PFSK-1 (cell line): ENCODE data around the gene LTO1.

Source experiments
- POLR2AphosphoS5 ChIP-seq: IDR thresholded peaks from 2 replicates; pipeline ENCODE4 v1.6.1; 2012; ENCODE audit warnings: low read depth, mild to moderate bottlenecking, control low read depth, low read length, moderate library complexity
- TAF1 ChIP-seq: IDR thresholded peaks from 2 replicates; pipeline ENCODE4 v1.6.1; 2012; ENCODE audit warnings: low read length, control low read depth, borderline replicate concordance; ENCODE audit not compliant: insufficient read depth
- TF ChIP-seq, protein P1 (sequence below), 2 experiments: IDR thresholded peaks; 2 replicates each; pipeline versions ENCODE4 v1.6.1 to v1.8.0; 2011 to 2012; ENCODE audit warnings: low read depth in 2 of 2, low read length in 2 of 2, control low read depth in 1 of 2, inconsistent platforms in 1 of 2, mild to moderate bottlenecking in 1 of 2, moderate library complexity in 1 of 2; ENCODE audit not compliant: insufficient read depth in 1 of 2

- TF ChIP-seq POLR2AphosphoS5, result no peak
- TF ChIP-seq, protein P1, sequence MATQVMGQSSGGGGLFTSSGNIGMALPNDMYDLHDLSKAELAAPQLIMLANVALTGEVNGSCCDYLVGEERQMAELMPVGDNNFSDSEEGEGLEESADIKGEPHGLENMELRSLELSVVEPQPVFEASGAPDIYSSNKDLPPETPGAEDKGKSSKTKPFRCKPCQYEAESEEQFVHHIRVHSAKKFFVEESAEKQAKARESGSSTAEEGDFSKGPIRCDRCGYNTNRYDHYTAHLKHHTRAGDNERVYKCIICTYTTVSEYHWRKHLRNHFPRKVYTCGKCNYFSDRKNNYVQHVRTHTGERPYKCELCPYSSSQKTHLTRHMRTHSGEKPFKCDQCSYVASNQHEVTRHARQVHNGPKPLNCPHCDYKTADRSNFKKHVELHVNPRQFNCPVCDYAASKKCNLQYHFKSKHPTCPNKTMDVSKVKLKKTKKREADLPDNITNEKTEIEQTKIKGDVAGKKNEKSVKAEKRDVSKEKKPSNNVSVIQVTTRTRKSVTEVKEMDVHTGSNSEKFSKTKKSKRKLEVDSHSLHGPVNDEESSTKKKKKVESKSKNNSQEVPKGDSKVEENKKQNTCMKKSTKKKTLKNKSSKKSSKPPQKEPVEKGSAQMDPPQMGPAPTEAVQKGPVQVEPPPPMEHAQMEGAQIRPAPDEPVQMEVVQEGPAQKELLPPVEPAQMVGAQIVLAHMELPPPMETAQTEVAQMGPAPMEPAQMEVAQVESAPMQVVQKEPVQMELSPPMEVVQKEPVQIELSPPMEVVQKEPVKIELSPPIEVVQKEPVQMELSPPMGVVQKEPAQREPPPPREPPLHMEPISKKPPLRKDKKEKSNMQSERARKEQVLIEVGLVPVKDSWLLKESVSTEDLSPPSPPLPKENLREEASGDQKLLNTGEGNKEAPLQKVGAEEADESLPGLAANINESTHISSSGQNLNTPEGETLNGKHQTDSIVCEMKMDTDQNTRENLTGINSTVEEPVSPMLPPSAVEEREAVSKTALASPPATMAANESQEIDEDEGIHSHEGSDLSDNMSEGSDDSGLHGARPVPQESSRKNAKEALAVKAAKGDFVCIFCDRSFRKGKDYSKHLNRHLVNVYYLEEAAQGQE (IDR thresholded peaks at IDR 0.05; ENCODE audit: insufficient read depth in 1 of 2, low read depth in 2 of 2, low read length in 2 of 2), result no peak
- TF ChIP-seq TAF1, result no peak
These were observed 10.9 kb downstream of the LTO1 start for GRCh38 chr11:69664103-69664775.
